Cardiac fibroblast (primary cell): ENCODE measurements around the gene TBX4.

Source experiments
- DNase-seq, 2 donors: peaks; one replicate each; pipeline versions ENCODE4 v3.0.0 to v3.0.0-alpha.2; 2010; ENCODE audit warnings: low read depth in 2 of 2
- H3K4me3 ChIP-seq, 2 donors: replicated peaks in 1 of 2; 1 replicate in 1 of 2; 2 replicates in 1 of 2; pipeline ENCODE4 v1.5.1; 2011; ENCODE audit warnings: low read depth in 2 of 2, low read length in 2 of 2, mild to moderate bottlenecking in 2 of 2, moderate library complexity in 1 of 2
- TF ChIP-seq, protein P1 (sequence below): IDR thresholded peaks from one replicate; pipeline ENCODE4 v1.5.1; 2011; ENCODE audit warnings: low read depth, mild to moderate bottlenecking, low read length, inconsistent platforms

The TBX4 gene

DNA sequence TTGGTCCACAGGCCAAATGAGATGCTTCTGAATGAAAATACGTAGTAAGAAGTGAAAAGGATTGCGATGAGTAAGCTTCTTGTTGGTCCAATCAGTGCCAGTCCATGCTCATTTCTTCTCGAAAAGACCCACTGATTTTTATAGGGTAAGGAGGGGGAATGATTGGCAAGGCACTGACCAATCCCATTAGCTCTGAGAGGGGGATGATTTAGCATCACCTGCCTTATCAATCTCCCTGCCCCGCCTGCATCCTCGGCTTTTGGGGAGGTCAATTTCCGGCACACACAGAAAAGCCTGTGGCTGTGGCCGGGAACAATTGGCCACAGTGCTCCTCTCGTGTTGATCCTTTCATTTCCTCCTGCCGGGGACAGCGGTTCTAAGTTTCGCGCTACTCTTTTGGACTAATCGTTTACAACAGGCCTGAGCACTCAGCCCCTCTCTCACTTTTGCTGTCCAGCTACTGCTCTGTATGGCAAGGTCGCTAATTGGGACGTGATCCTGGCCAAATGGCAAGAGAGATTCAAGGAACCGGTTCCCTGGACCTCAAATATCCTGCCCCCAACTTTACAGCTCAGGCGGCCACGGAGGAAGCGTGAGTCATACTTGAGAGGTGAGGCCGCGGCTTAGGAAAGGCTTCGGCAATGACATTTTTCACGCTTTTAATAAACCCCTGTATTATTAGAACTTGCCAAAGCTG lies 43.1 kb downstream of the TBX4 start:
- TF ChIP-seq, protein P1, sequence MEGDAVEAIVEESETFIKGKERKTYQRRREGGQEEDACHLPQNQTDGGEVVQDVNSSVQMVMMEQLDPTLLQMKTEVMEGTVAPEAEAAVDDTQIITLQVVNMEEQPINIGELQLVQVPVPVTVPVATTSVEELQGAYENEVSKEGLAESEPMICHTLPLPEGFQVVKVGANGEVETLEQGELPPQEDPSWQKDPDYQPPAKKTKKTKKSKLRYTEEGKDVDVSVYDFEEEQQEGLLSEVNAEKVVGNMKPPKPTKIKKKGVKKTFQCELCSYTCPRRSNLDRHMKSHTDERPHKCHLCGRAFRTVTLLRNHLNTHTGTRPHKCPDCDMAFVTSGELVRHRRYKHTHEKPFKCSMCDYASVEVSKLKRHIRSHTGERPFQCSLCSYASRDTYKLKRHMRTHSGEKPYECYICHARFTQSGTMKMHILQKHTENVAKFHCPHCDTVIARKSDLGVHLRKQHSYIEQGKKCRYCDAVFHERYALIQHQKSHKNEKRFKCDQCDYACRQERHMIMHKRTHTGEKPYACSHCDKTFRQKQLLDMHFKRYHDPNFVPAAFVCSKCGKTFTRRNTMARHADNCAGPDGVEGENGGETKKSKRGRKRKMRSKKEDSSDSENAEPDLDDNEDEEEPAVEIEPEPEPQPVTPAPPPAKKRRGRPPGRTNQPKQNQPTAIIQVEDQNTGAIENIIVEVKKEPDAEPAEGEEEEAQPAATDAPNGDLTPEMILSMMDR, result no peak
- peak; percentile 46 to 61 for DNase-seq
- no peak overlapping the region for H3K4me3 ChIP-seq

- DNase-seq, result no peak
- H3K4me3 ChIP-seq, result no peak overlapping the region
- TF ChIP-seq, protein P1, result no peak
Observed at GRCh38 chr17:61496174-61496956, 44.1 kb downstream of the TBX4 start.

GRCh38 chr17:61496957-61497653 lies 44.9 kb downstream of the TBX4 start:
- no peak overlapping the region for H3K4me3 ChIP-seq
- DNase-seq, result no peak

GRCh38 chr17:61498042-61498994 lies 46.1 kb downstream of the TBX4 start:
- H3K4me3 ChIP-seq, result no peak overlapping the region
- TF ChIP-seq, protein P1, result no peak
- DNase-seq, result no peak

More at GRCh38 chr17:61496957-61497653, 44.9 kb downstream of the TBX4 start:
- TF ChIP-seq, protein P1, result no peak

GRCh38 chr17:61499632-61500031 lies 47.4 kb downstream of the TBX4 start:
- no peak overlapping the region for H3K4me3 ChIP-seq
- TF ChIP-seq, protein P1, result no peak
- no peak for DNase-seq

GRCh38 chr17:61500287-61500686 lies 48.1 kb downstream of the TBX4 start:
- TF ChIP-seq, protein P1, result no peak
- DNase-seq, result no peak
- no peak overlapping the region for H3K4me3 ChIP-seq
